ENCODE results near the gene GATA1.

Gene GATA1

GRCh38 chrX:48786341-48786800 lies at the start of gene GATA1:
Gene GATA1 (plus strand): TSS chrX:48786590. CDS start chrX:48791110, 4,520 bp downstream.
- DNase-seq, result no peak

- no peak for DNase-seq
Measured at GRCh38 chrX:48736878-48737212, 49.5 kb upstream of the GATA1 start.

DNA sequence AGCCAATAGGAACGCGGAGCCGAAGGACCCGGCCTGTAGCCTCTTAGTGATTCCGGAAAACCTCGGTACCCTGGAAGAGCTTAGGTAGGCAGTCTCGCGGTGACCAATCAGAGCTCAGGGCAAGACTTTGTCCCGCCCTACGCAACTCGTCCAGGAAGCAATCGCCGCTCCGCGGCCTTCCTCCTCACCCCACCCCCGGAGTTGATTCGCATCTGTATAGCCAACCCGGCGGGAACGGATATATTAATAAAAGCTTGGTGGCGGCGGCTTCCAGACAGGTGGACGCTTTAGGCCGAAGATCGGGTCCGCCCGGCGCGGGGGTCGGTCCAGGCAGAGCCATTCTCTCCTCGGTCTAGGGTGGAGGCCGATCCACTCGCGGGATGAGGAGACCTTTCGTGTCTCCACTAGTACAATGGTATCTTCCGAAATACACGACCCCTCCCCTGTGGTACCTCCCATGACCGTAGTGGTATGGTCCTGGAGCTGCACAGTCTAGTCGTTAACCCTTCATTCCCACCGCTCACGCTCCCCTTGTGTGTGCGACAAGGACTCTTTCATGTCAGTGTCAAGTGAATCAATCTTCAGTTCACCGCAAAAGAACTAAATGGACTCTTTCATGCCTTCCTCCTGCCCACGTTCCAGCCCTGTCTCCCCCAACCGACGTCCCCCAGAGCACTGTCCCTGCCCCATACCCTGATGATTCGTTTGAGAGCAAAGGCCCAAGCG lies 49.0 kb upstream of the GATA1 start:
- DNase-seq, result peak; percentile 70 to 71

DNA sequence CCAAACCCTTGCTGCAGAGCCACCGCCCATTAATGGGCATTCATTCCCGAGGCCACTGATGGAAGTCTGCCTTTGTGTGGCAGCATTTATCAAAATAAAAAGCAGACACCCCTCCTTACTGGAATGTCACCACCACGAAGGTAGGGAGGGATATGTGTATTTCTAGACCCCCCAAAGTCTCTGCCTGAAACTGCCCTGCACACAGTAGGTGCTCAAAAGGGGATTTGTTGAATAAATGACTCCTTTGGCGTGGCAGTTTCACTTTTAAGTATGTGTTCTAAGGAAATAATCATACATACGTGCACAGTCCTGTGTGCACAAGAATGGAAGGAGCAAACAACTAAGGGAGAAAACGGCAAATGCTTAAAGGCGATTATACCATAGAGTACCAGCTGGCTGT lies 48.5 kb upstream of the GATA1 start:
- DNase-seq, result no peak

- DNase-seq, result no peak
Measured at GRCh38 chrX:48741834-48742233, 44.6 kb upstream of the GATA1 start.

DNA sequence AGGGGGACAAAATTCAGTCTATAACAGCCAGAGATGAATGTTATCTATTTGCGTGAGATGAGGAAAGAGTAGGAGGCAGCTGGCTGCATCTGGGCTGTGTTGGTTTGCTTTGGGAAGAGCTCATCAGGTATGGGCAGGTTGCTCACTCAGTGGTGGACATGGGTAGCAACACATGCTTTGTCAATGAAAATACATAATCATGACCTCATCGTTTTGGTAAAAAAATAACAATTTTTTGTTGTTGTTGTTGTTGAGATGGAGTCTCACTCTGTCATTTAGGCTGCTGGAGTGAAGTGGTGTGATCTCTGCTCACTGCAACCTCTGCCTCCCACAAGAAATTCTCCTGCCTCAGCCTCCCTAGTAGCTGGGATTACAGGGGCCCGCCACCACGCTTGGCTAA lies 41.2 kb upstream of the GATA1 start:
- DNase-seq, result no peak

DNA sequence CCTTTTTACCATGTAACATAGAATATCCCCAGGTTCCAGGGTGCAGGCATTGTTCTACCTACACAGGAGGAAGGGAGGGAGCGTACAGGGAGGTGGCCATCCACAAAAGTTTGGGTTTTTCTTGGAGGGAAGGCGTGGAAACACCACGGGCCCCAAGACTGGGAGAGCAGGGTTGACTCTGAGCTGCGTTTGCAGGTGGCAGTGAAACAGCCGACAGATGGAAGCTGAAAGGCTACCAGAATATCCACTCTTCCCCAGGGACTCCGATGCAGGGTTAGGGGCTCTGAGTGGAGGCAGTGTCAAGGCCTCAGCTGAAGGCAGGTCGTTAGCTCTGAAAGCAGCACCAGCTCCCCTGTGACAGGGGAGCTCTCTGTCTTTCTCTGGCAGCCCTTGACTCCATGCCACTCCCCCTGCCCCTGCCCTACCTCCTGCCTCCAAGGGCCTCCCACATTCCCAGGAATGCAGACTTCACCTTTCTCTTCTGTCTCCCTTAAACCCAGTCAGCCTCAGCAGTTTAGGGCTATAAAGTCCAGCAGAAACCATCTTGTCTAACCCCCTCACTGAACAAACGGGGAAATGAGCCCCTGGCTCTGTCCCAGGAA lies 38.9 kb upstream of the GATA1 start:
- no peak for DNase-seq

- no peak for DNase-seq
Measured at GRCh38 chrX:48749182-48749581, 37.2 kb upstream of the GATA1 start.

- DNase-seq, result no peak
Measured at GRCh38 chrX:48751343-48751742, 35.0 kb upstream of the GATA1 start.

DNA sequence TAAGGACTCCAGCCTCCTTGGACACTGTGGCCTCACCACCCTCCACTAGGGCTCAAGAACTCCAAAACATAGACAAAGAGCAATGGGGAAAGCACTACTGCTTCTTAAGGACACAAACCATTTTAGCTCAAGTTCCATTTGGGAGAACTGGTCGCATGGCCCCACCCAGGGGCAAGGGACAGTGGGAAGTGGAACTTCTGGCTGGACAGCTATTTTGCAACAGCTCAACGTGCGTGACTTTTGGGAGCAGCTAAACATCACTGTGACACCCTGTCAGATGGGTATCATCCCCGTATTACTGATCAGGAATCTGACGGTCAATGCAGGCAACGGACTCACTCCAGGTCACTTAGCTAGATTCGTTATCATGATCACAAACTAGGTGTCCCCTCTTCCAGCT lies 33.9 kb upstream of the GATA1 start:
- DNase-seq, result no peak

- DNase-seq, result no peak
Measured at GRCh38 chrX:48753708-48754228, 32.6 kb upstream of the GATA1 start.

- no peak for DNase-seq
Measured at GRCh38 chrX:48754238-48754637, 32.2 kb upstream of the GATA1 start.

DNA sequence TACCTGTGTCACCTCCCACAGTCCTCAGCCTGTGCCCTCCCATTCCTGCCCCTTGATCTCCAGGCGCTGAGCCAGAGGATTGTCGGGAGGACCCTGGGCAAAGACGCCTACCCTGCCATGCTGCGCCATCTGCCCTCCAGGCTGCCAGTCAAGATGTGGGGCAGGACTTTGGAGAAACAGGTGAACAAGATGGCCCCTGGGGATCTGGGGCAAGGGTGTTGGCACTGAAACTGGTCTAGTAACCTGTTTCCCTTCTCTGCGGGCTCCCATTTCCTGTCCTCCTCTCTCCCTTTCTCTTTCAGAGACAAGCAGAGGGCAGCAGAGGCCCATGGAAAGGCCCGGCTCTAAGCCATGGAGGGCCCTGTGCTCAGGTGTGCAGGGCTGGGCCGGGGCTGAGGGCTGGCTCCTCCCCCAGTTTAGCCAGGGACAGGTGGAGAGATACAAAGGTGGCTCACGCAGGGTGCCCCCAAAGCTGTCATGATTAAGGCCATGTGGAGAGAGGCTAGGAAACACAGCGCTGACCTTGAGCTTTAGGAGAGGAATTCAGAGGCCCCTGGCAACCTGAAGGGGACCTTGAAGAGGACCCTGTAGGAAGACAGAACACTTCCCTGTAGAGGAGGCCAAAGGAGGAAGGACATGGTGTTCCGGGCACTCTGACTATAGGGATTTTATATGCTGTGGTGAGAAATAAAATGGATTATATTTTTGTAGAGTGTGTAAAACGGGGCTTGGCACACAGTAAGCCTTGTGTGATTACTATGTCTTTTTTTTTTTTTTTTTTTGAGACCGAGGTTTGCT lies 24.5 kb upstream of the GATA1 start, which contains the start of gene GLOD5:
GLOD5 (plus strand) TSS at position 74 of the 798 bp plus-strand sequence; CDS start at position 118, 44 bp downstream.
- DNase-seq, result no peak

GRCh38 chrX:48769230-48769629 lies 17.2 kb upstream of the GATA1 start:
- no peak for DNase-seq

DNA sequence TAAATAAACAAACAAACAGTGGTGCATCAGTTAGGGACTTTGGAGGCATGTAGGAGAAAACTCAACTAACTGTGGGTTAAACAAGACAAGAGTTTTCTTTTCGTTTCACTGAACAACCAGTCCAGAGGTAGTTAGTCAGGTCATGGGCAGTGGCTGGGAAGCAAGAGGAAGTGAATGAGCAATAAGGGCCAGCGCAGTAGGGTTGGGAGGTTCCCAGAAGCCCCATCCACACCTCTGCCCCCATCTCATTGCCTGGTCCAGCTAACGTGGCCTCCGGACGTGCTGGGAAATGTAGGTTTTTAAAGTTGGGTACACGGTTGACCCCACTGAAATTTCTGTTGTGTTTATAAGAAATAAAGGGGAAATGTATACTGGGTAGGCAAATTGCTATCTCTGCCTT lies 16.1 kb upstream of the GATA1 start:
- no peak for DNase-seq

DNA sequence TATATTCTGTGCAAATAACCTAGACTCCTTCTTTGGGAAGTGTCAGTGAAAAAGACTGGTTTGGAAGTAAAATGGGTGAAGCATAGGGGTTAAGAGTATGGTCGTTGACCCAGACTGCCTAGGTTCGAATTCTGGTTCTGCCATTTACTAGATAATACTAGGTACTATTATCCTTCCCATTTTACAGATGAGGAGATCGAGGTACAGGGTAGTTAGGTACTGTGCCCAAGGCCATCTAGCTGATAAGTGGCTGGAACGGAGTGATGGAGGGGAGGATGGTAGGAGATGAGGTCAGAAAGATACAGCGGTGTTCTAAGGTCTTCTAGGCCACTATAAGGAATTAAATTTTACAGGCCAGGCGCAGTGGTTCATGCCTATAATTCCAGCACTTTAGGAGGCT lies 13.8 kb upstream of the GATA1 start:
- DNase-seq, result no peak

DNA sequence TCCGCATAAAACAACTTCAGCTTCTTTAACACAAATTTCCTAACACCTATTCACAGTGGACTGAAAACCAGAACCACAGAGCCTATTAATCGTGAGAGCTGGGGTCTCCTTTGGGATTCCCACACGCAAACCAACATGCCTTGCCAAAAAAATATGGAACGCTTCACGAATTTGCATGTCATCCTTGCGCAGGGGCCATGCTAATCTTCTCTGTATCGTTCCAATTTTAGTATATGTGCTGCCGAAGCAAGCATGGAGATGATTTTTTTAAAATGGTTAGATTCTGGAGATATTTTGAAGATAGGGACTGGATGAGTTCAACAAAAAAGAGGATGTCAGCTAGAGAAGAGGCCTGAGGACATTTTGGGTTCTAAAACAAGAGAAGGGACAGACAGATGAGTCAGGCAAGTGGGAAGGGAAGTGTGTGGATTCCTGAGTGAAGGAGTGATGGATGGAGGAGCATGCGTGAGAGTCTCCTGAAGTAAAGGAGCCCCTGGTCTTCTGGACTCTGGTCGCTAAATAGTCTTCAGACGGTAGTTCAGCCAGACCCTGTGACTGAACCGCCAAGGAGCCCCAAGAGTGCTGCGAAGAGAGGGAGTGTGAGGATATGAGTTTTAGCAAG lies 9.5 kb upstream of the GATA1 start:
- DNase-seq, result no peak

- DNase-seq, result no peak
Measured at GRCh38 chrX:48779399-48779798, 7.0 kb upstream of the GATA1 start.

- no peak for DNase-seq
Measured at GRCh38 chrX:48781705-48782104, 4.7 kb upstream of the GATA1 start.

- no peak for DNase-seq
Measured at GRCh38 chrX:48782216-48782615, 4.2 kb upstream of the GATA1 start.

DNA sequence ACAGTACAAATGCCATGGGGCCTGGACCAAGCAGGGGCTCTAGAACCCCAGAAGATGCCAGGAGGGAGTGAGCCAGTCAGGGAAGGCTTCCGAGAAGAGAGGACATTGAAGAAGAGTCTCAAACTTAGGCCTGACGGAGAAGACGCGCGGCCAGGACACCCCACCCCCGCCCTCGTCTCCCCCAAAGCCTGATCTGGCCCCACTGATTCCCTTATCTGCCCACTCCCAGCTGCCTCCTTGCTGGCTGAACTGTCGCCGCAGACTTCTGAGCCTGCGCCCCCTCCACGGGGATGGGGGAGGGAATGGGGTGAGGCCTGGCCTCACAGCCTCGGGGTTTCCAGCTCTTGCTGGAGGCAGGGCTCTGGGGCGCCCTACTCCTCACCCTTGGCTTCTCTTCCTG lies 3.6 kb upstream of the GATA1 start:
- no peak for DNase-seq

DNA sequence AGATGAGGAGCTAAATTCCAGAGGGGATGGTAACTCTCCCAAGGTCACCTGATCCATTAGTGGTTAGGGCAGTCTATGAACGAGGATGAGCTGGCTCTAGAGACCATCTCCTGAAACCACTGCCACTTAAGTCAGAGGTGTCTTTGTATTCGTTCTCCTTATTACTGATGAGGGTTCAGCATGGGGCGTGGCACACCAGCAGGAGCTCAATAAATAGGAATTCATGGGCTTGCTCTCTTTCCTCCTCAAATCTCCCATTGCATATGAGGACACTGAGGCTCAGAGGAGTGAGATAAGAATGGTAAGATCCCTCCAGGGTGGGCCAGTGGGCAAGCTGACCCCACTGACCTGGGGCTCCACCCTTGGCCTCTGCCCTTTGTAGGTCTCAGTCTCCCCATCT lies 1.7 kb upstream of the GATA1 start:
- DNase-seq, result no peak

DNA sequence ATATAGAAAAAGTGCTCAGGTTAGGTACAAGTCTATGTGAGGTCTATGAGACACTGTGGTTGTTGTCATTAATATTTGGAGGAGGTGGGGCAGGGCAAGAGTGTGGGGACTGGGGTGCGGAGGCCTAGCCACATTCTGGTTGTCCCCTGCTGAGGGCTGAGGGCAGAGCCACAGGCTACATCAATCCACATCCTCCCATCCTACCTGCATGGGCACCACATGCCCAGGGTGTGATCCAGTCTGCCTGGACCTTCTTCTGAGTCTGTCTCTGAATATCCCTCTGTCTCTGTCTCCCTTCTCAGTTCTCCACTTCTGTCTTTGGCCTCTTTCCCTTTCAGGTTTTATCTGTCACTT lies 1.2 kb upstream of the GATA1 start:
- no peak for DNase-seq

Data from stimulated activated CD4-positive, alpha-beta T cell treated with anti-CD3 and anti-CD28 coated beads, Interleukin-2, amount 100 ng/mL, for 48 hours (primary cell).